Left colon (tissue), 2 donors: ENCODE results near the gene AGPAT3. TPM values are rescaled to one million over a fixed set of nuclear protein-coding genes. Genes with fewer than 3 reads are reported as not detected.
A peak's percentile ranks its signal among the peaks of the same experiment; 100 is the strongest.

Experiments
- ATAC-seq: fragments of 200-7000 bp; cut with Tn5 transposase; one replicate; pipeline ENCODE4 v1.9.1; 2020; ENCODE audit warnings: mild to moderate bottlenecking, moderate library complexity
- DNase-seq, 2 donors: peaks; one replicate each; pipeline ENCODE4 v3.0.0-alpha.2; 2020
- intact Hi-C, 2 donors: fragments of 100-400 bp; cut with DNase I in 1 of 2; cut with micrococcal nuclease in 1 of 2; formaldehyde crosslinking; loops; one replicate each; pipeline versions ENCODE4 v1.11.2 to v1.14.0; 2022; cut with DNase I, micrococcal nuclease
- total RNA-seq, 2 donors: library from RNA; stranded (reverse); fragmentation: NEBNext Ultra II Directional; extraction: Animal tissue kit (Norgen Biotek cat#: 25700); gene quantifications; one replicate each; pipeline ENCODE4 v1.2.1, GENCODE V29; 2021
- donor health status: DM: no; HTN: no; CAD: no.
- donor health status: DM: yes; HTN: yes; CAD: no.

Gene AGPAT3
- total RNA-seq, 2 donors from 2014 or later, result 97.5 to 105 TPM

- DNase-seq (no peak), ATAC-seq (no peak)
- intact Hi-C loops, result no loop called here
Observed at GRCh38 chr21:43957128-43957571, 92.1 kb downstream of the AGPAT3 start.

GRCh38 chr21:43957611-43958362, 92.8 kb downstream of the AGPAT3 start:
- DNase-seq, result no peak
- no peak for ATAC-seq
- intact Hi-C loops, result no loop called here

GRCh38 chr21:43958364-43959158, 93.5 kb downstream of the AGPAT3 start:
- DNase-seq (no peak), ATAC-seq (no peak)
- intact Hi-C loops, result no loop called here

- ATAC-seq (no peak), DNase-seq (no peak)
- intact Hi-C loops, result no loop called here
Observed at GRCh38 chr21:43959231-43960116, 94.5 kb downstream of the AGPAT3 start.

- ATAC-seq, result no peak
- intact Hi-C loops, result no loop called here
- DNase-seq, result no peak
Observed at GRCh38 chr21:43961382-43961909, 96.4 kb downstream of the AGPAT3 start.

GRCh38 chr21:43965911-43966585, 101.0 kb downstream of the AGPAT3 start:
- DNase-seq (no peak), ATAC-seq (no peak)
- intact Hi-C loops, result no loop called here

GRCh38 chr21:43966946-43967512, 102.0 kb downstream of the AGPAT3 start:
- ATAC-seq (no peak), DNase-seq (no peak)
- intact Hi-C loops, result no loop called here

GRCh38 chr21:43967981-43968380, 103.0 kb downstream of the AGPAT3 start:
- DNase-seq, result no peak
- intact Hi-C loops, result no loop called here
- ATAC-seq, result no peak

- intact Hi-C loops, result no loop called here
- DNase-seq (no peak), ATAC-seq (no peak)
Observed at GRCh38 chr21:43968410-43969114, 103.5 kb downstream of the AGPAT3 start.

GRCh38 chr21:43969115-43969444, 104.1 kb downstream of the AGPAT3 start:
- DNase-seq, result no peak
- intact Hi-C loops, result no loop called here
- no peak for ATAC-seq

GRCh38 chr21:43970551-43970950, 105.5 kb downstream of the AGPAT3 start:
- intact Hi-C loops, result no loop called here
- DNase-seq (no peak), ATAC-seq (no peak)

- intact Hi-C loops, result no loop called here
- ATAC-seq (no peak), DNase-seq (no peak)
Observed at GRCh38 chr21:43971201-43971991, 106.4 kb downstream of the AGPAT3 start.

GRCh38 chr21:43971992-43972255, 106.9 kb downstream of the AGPAT3 start:
- ATAC-seq (no peak), DNase-seq (no peak)
- intact Hi-C loops, result no loop called here

- intact Hi-C loops, result no loop called here
- DNase-seq (no peak), ATAC-seq (no peak)
Observed at GRCh38 chr21:43972850-43973633, 108.0 kb downstream of the AGPAT3 start.

- intact Hi-C loops, result no loop called here
- ATAC-seq, result no peak
- no peak for DNase-seq
Observed at GRCh38 chr21:43973634-43973955, 108.6 kb downstream of the AGPAT3 start.

- intact Hi-C loops, result loop anchor here in 1 of 2 donors (5.0 kb wide), 1 partner anchor 163 kb away; no protein-coding TSS in a partner anchor
- peak; percentile 4 for ATAC-seq
- no peak for DNase-seq
Observed at GRCh38 chr21:43974791-43975468, 109.9 kb downstream of the AGPAT3 start.
